GM19468 (cell line): ENCODE measurements around the gene FAM227A.
"Not testable (repeated sequence)": the region's sequence is repeated elsewhere in the genome, so short reads cannot be mapped to it uniquely, and the experiment has no call there.

Experiments used
- ATAC-seq: cut with Tn5 transposase; IDR thresholded peaks from one replicate; pipeline ENCODE4 v1.9.1; 2021; ENCODE audit warnings: mild to moderate bottlenecking, moderate library complexity, moderate number of reproducible peaks; ENCODE audit not compliant: unreplicated experiment; ENCODE audit errors: extremely low read depth

FAM227A gene

GRCh38 chr22:38674888-38675287, 18.7 kb upstream of the FAM227A start:
- no peak for ATAC-seq

GRCh38 chr22:38657045-38657909, 1.1 kb upstream of the FAM227A start:
- ATAC-seq: no peak

DNA sequence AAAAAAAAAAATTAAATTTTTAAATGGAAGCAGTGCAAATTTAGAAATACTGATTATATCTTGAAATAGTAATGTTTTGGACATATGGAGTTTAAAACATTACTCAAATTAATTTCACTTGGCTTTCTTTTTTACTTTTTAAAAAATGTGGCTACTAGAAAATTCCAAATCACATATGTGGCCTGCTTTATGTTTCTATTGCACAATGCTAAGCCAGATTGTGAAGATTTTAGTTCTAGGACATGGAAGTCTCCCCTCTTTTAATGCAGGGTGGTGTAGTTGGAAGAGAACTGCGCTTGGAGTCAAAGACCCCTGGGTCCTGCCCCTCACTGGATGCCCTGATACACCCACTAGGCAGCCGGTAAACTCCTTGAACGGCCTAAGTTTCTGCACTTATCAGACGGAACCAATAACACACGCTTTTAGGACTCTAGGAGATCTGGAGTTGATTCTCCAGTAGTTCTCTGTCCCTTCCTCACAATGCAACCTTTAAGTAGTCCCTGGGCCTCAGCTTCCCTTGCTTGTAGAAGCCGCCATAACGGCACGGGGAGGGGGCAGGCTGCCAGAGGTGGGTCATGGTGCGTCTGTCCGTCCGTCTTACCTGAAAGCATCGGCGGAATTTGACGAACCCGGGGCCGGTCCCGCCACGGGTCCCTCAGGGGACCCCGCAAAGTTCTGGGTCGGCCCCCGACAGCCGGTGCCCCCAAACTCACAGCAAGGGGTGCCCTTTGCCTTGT, 505 bp downstream of the FAM227A start:
- no peak for ATAC-seq

DNA sequence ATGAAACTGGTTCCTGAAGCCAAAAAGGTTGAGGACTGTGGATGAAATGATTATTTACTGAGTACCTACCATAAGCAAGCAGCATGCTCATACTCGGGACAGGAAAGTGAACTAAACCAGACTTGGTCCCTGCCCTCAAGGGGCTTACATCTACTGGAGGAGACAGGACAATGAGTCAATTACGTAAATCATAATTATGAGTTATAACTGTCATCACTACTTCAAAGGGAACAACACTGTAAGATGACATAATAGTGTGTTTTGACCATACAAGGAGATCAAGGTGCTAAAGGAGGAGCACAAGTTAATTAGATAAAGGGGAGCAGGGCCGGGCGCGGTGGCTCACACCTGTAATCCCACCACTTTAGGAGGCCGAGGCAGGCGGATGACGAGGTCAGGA, 2.5 kb downstream of the FAM227A start:
- no peak for ATAC-seq

GRCh38 chr22:38652859-38653258, 3.3 kb downstream of the FAM227A start:
- ATAC-seq: no peak

GRCh38 chr22:38649841-38650522, 6.2 kb downstream of the FAM227A start:
- ATAC-seq: no peak

DNA sequence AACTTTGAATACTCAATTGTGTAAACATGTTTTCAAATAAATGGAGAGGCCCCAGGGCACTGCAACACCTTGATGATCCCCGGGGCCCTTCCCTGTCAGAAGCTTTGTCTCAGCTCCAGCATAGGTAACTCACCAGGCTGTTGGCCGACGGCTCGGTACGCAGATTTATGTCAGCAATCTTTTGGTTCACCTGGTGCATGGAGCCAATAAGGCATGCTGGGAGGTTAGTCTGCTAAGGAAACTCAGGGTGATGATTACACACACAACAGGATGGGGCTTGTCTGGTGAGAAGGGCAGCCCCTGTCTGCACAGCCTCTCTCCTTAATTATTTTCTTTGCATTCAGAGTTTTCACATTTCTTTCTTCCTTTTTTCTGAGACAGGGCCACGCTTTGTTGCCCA, 10.8 kb downstream of the FAM227A start:
- ATAC-seq: no peak

GRCh38 chr22:38644245-38644644, 11.9 kb downstream of the FAM227A start:
- ATAC-seq: not testable (repeated sequence)

- no peak for ATAC-seq
Measured at GRCh38 chr22:38641476-38642040, 14.6 kb downstream of the FAM227A start.

GRCh38 chr22:38638728-38639127, 17.5 kb downstream of the FAM227A start:
- no peak for ATAC-seq

GRCh38 chr22:38638216-38638615, 18.0 kb downstream of the FAM227A start:
- no peak for ATAC-seq

DNA sequence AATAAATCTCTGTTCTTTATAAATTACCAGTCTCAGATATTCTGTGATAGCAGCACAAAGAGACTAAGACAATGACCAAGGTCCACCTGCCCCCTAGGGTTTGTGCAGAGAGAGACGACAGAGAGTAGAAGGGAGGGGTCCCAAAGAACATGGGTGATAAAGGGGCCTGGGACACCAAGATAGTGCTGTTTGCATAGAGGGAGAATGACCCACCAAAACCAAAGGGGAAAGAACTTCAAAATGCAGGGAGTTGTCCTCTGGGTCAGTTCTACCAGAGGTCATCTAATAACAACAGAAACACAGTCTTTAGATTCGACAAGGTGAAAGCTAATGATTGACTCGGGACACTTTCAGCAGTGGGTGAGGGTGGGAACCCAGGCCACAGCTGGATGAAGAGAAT, 23.7 kb downstream of the FAM227A start:
- no peak for ATAC-seq

- ATAC-seq: no peak
Measured at GRCh38 chr22:38631724-38632123, 24.5 kb downstream of the FAM227A start.

- ATAC-seq: no peak
Measured at GRCh38 chr22:38629108-38629507, 27.1 kb downstream of the FAM227A start.

DNA sequence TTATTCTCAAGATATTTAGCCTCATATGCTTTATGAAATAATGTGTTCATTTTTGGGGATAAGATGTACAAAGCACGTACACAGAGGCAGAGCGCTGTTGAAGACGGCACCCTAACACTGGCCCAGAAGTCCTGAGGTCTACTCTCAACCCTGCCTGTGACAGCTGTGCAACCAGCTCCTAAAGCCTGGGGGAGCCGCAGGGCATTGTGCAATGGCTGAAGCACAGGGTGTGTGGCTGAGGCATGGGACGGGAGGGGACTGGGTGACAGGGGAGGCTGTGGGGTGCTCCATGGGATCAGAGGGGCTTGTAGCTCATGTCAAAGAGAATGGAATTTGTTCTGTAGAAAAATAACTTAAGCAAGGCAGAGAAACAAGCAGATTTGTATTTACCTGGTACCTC, 27.7 kb downstream of the FAM227A start:
- ATAC-seq: no peak

DNA sequence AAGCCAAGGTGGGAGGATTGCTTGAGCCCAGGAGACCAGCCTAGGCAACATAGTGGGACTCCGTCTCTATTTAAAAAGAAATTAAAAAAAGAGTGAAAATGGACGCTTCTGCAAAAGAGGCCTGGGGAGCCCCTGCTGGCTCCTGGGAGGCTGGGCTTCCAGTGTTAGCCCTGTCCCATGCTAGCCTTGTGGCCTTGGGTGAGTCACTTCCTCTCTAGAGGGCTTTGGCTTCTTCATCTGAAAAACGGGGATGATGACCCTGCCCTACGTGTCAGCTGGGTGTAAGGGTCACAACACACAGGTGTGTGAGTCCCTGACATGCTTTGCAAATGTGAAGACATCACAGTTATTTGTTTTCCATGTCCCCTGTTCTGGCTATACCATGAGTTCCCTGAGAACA, 32.8 kb downstream of the FAM227A start:
- ATAC-seq: no peak

DNA sequence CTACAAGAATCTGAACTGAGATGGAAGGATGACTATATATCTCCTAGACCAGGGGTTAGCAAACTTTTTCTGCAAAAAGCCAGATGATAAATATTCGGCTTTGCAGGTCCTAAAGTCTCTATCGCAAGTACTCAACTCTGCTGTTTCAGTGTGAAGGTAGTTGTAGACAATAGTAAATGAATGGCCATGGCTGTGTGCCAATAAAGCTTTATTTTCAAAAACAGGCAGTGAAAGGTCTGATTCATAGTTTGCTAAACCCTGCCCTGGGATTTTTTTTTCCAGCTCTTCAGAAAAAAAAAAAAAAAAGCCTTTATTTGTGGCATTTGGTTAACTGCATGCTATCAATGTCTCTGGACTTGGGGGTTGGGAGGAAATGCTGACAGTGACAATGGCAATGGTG, 37.5 kb downstream of the FAM227A start:
- ATAC-seq: no peak

- ATAC-seq: no peak
Measured at GRCh38 chr22:38618258-38618657, 37.9 kb downstream of the FAM227A start.

DNA sequence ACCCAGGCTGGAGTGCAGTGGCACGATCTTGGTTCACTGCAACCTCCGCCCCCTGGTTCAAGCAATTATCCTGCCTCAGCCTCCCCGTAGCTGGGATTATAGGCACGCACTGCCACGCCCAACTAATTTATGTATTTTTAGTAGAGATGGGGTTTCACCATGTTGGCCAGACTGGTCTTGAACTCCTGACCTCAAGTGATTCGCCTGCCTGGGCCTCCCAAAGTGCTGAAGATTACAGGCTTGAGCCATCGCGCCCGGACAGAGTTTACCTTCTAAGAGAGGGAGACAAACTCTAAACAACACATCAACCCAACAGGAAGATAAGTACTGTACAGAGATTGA, 41.2 kb downstream of the FAM227A start:
- not testable (repeated sequence) for ATAC-seq

- no peak for ATAC-seq
Measured at GRCh38 chr22:38614332-38615063, 41.7 kb downstream of the FAM227A start.
